ENCODE measurements around the gene MBOAT7. TPM values are rescaled to one million over a fixed set of nuclear protein-coding genes. Genes with fewer than 3 reads are reported as not detected.

The MBOAT7 gene
- total and polyA plus RNA-seq, 2 of the 8 experiments (the other 6 are each of a cell fraction or from before 2014, with no cell fraction given), result 85.5 to 90.9 TPM

DNA sequence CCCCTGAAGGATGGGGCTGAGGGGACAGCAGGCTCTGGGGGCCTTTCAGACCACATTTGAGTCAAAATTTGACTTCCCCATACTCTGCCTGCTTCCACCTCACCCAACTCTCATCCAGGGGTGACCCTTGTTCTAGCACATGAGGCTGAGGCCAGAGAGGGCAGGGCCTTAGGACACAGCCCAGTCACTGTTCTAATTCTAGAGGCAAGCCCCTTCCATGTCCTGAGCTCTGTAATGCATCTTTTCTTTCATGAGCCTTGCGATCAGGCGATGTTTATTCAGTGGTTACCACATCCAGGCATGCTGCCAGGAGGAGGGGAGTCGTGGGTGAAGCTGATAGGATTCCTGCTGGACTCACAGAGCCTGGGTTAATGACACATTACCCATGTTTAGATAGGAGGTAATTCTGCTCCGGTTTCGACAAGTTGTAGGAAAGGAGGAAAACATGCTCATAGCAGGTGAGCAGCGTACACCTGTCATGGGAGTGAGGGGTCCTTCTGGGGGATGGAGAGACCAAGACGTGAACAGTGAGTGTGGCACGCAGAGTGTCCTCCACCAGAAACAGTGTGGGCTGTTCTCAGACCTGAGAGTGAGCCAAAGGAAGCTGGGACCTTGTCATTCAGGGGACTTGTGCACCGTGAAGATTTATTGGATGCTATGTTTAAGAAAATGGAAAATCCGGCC lies 20.6 kb upstream of the MBOAT7 start:
- Histone ChIP-seq H3K27ac (ENCODE audit: low read depth, low read length) (no peak overlapping the region), H3K14ac (ENCODE audit: insufficient read length) (no peak overlapping the region), H3K23ac (ENCODE audit: insufficient read length) (no peak overlapping the region), H3K4me3 (ENCODE audit: extremely low read depth in 1 of 4, insufficient read depth in 2 of 4, low read depth in 3 of 4, low read length in 4 of 4) (no peak overlapping the region), H2AK5ac (ENCODE audit: low read depth, low read length) (no peak overlapping the region), H4K20me1 (replicated peaks in 1 of 2; ENCODE audit: control insufficient read depth in 1 of 2, insufficient read depth in 2 of 2, low read length in 2 of 2) (peaks cover 31% of the 10 kb centered on the region in 2 experiments), H4K5ac (ENCODE audit: insufficient read length, low read depth, low read length) (no peak overlapping the region), H3K79me1 (ENCODE audit: low read depth, low read length) (peaks cover 15% of the 10 kb centered on the region), H3K4ac (replicated peaks; ENCODE audit: insufficient read length, low read depth, low read length) (no peak overlapping the region), H2AFZ (ENCODE audit: low read length) (no peak overlapping the region), H3K79me2 (ENCODE audit: control insufficient read depth in 1 of 2, insufficient read depth in 2 of 2, low read length in 2 of 2) (peaks cover 3 to 20% of the 10 kb centered on the region in 2 experiments; a peak in 3 of 4 replicates), H3K27me3 (replicated peaks in 1 of 4; ENCODE audit: control insufficient read depth in 3 of 4, extremely low read depth in 1 of 4, insufficient read depth in 3 of 4, low read length in 3 of 4) (no peaks in the 10 kb centered on the region), H2BK15ac (ENCODE audit: low read length) (no peak overlapping the region), H3K4me1 (replicated peaks in 1 of 4; ENCODE audit: control insufficient read depth in 3 of 4, insufficient read depth in 4 of 4, low read length in 3 of 4) (peaks cover 0 to 4% (median 4%) of the 10 kb centered on the region in 4 experiments; a peak in 5 of 7 replicates), H2BK12ac (ENCODE audit: low read depth, low read length) (no peak overlapping the region), H3K56ac (replicated peaks; ENCODE audit: insufficient read length, low read depth, low read length) (no peak overlapping the region), H2BK120ac (replicated peaks; ENCODE audit: low read depth, low read length) (no peak overlapping the region), H3K18ac (ENCODE audit: extremely low read depth, low read length) (no peak overlapping the region), H3K23me2 (ENCODE audit: low read depth, low read length) (no peaks in the 10 kb centered on the region; the same call in 1 of the 2 replicates), H2BK20ac (ENCODE audit: low read length) (no peak overlapping the region), H3K36me3 (ENCODE audit: control insufficient read depth in 2 of 4, insufficient read depth in 4 of 4, low read length in 3 of 4) (peaks cover 24 to 34% (median 32%) of the 10 kb centered on the region in 4 experiments), H4K91ac (replicated peaks; ENCODE audit: insufficient read length, low read length) (no peak overlapping the region), H4K8ac (ENCODE audit: extremely low read depth, insufficient read depth, low read length) (no peak overlapping the region; the same call in 1 of the 2 replicates), H3K9me3 (ENCODE audit: insufficient read depth in 2 of 2, low read depth in 1 of 2, low read length in 1 of 2) (no peaks in the 10 kb centered on the region), H3K4me2 (ENCODE audit: insufficient read depth in 1 of 2, low read depth in 2 of 2, low read length in 2 of 2) (no peak overlapping the region), H2BK5ac (ENCODE audit: low read depth, low read length) (peak overlapping the region; percentile 47; the same call in 1 of the 2 replicates), H3K9ac (replicated peaks in 1 of 4; ENCODE audit: extremely low read depth in 1 of 4, low read depth in 3 of 4, low read length in 3 of 4) (no peak overlapping the region)
- WGBS, 2 experiments (ENCODE audit: extremely low coverage in 1 of 2, insufficient coverage in 1 of 2, insufficient read length in 1 of 2, insufficient replicate concordance in 2 of 2, low coverage in 1 of 2, low lambda C conversion rate in 2 of 2, missing lambda C conversion rate in 1 of 2), result 93% methylated on average over 10 of the region's 10 CpGs; no CpG with 5 or more reads in 1 of the 2 experiments
- POLR2A ChIA-PET (ENCODE audit: partially characterized antibody), result interaction anchor here (0.8 to 23.4 kb wide), 14 partner anchors 12 to 252 kb away, joined by 3 to 909 read pairs (median 11); partner anchors contain the start of genes LILRB3, LILRB5, MBOAT7 and RPS9
- FAIRE-seq (no peak), DNase-seq (ENCODE audit: low read depth in 1 of 2, low spot score in 2 of 2) (no peak)
- CTCF ChIA-PET (ENCODE audit: partially characterized antibody), result interaction anchor here (0.6 to 1.7 kb wide), 5 partner anchors 9 to 47 kb away, joined by 3 to 5 read pairs (median 3); partner anchors contain the start of genes LILRB5 and RPS9
- TF ChIP-seq POLR2AphosphoS5 (IDR thresholded peaks at IDR 0.05; ENCODE audit: low read depth, low read length), result peak; percentile 17
- TF ChIP-seq, protein P1, sequence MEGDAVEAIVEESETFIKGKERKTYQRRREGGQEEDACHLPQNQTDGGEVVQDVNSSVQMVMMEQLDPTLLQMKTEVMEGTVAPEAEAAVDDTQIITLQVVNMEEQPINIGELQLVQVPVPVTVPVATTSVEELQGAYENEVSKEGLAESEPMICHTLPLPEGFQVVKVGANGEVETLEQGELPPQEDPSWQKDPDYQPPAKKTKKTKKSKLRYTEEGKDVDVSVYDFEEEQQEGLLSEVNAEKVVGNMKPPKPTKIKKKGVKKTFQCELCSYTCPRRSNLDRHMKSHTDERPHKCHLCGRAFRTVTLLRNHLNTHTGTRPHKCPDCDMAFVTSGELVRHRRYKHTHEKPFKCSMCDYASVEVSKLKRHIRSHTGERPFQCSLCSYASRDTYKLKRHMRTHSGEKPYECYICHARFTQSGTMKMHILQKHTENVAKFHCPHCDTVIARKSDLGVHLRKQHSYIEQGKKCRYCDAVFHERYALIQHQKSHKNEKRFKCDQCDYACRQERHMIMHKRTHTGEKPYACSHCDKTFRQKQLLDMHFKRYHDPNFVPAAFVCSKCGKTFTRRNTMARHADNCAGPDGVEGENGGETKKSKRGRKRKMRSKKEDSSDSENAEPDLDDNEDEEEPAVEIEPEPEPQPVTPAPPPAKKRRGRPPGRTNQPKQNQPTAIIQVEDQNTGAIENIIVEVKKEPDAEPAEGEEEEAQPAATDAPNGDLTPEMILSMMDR (IDR thresholded peaks at IDR 0.05; ENCODE audit: control extremely low read depth in 1 of 3, insufficient read depth in 1 of 3, low read depth in 1 of 3, low read length in 3 of 3), result no peak
